Measurements from ENCODE around the gene CCR5AS.
"Not testable (repeated sequence)": the region's sequence is repeated elsewhere in the genome, so short reads cannot be mapped to it uniquely, and the experiment has no call there.

The CCR5AS gene

GRCh38 chr3:46429671-46430070 is 22.8 kb upstream of the CCR5AS start:
- DNase-seq (ENCODE audit: low read depth in 4 of 4, low spot score in 2 of 4) = no peak

GRCh38 chr3:46429250-46429649 is 22.4 kb upstream of the CCR5AS start:
- DNase-seq (ENCODE audit: low read depth in 4 of 4, low spot score in 2 of 4) = no peak

GRCh38 chr3:46427916-46428833 is 21.3 kb upstream of the CCR5AS start:
- DNase-seq (ENCODE audit: low read depth in 4 of 4, low spot score in 2 of 4) = no peak

- not testable (repeated sequence) for DNase-seq (ENCODE audit: low read depth in 4 of 4, low spot score in 2 of 4)
These were observed 20.5 kb upstream of the CCR5AS start for GRCh38 chr3:46427404-46427803.

- DNase-seq (ENCODE audit: low read depth in 4 of 4, low spot score in 2 of 4) = not testable (repeated sequence)
These were observed 19.6 kb upstream of the CCR5AS start for GRCh38 chr3:46426476-46426875.

- no peak for DNase-seq (ENCODE audit: low read depth in 4 of 4, low spot score in 2 of 4)
These were observed 16.7 kb upstream of the CCR5AS start for GRCh38 chr3:46423588-46423987.

GRCh38 chr3:46422617-46423016 is 15.8 kb upstream of the CCR5AS start:
- no peak for DNase-seq (ENCODE audit: low read depth in 4 of 4, low spot score in 2 of 4)

GRCh38 chr3:46420931-46421330 is 14.1 kb upstream of the CCR5AS start:
- no peak for DNase-seq (ENCODE audit: low read depth in 4 of 4, low spot score in 2 of 4)

- no peak for DNase-seq (ENCODE audit: low read depth in 4 of 4, low spot score in 2 of 4)
These were observed 12.9 kb upstream of the CCR5AS start for GRCh38 chr3:46419816-46420215.

GRCh38 chr3:46417841-46418611 is 11.2 kb upstream of the CCR5AS start:
- no peak for DNase-seq (ENCODE audit: low read depth in 4 of 4, low spot score in 2 of 4)

- no peak for DNase-seq (ENCODE audit: low read depth in 4 of 4, low spot score in 2 of 4)
These were observed 10.1 kb upstream of the CCR5AS start for GRCh38 chr3:46416811-46417510.

GRCh38 chr3:46416125-46416810 is 9.4 kb upstream of the CCR5AS start:
- DNase-seq (ENCODE audit: low read depth in 4 of 4, low spot score in 2 of 4) = no peak

GRCh38 chr3:46414739-46415138 is 7.9 kb upstream of the CCR5AS start:
- DNase-seq (ENCODE audit: low read depth in 4 of 4, low spot score in 2 of 4) = no peak

- no peak for DNase-seq (ENCODE audit: low read depth in 4 of 4, low spot score in 2 of 4)
These were observed 7.1 kb upstream of the CCR5AS start for GRCh38 chr3:46413951-46414350.

GRCh38 chr3:46412786-46413298 is 6.0 kb upstream of the CCR5AS start:
- no peak for DNase-seq (ENCODE audit: low read depth in 4 of 4, low spot score in 2 of 4)

- no peak for DNase-seq (ENCODE audit: low read depth in 4 of 4, low spot score in 2 of 4)
These were observed 4.4 kb upstream of the CCR5AS start for GRCh38 chr3:46411271-46411670.

GRCh38 chr3:46410669-46411068 is 3.8 kb upstream of the CCR5AS start:
- no peak for DNase-seq (ENCODE audit: low read depth in 4 of 4, low spot score in 2 of 4)

- DNase-seq (ENCODE audit: low read depth in 4 of 4, low spot score in 2 of 4) = no peak
These were observed 3.0 kb upstream of the CCR5AS start for GRCh38 chr3:46409739-46410489.

GRCh38 chr3:46408853-46409252 is 2.0 kb upstream of the CCR5AS start:
- DNase-seq (ENCODE audit: low read depth in 4 of 4, low spot score in 2 of 4) = no peak

GRCh38 chr3:46407970-46408369 is 1.1 kb upstream of the CCR5AS start:
- no peak for DNase-seq (ENCODE audit: low read depth in 4 of 4, low spot score in 2 of 4)
